H1 (cell line): Measurements from ENCODE around the gene DOCK10.

Experiments used
- ASH2L ChIP-seq: fragments of 200-600, 300-600 bp; sonication (generic); IDR thresholded peaks from one replicate; pipeline ENCODE4 v1.7.1; 2017; ENCODE audit warnings: low read length
- CTCF ChIP-seq, 3 experiments: IDR thresholded peaks; 1 replicate in 2 of 3; 2 replicates in 1 of 3; pipeline versions ENCODE4 v1.5.1 to v1.6.1; 2011; ENCODE audit warnings: low read length in 3 of 3, mild to moderate bottlenecking in 3 of 3, inconsistent platforms in 2 of 3, low read depth in 1 of 3, moderate library complexity in 1 of 3; ENCODE audit not compliant: insufficient read depth in 1 of 3; ENCODE audit errors: control extremely low read depth in 1 of 3
- EP300 ChIP-seq, 2 experiments: IDR thresholded peaks; 1 replicate in 1 of 2; 2 replicates in 1 of 2; pipeline ENCODE4 v1.6.1; 2011 to 2012; ENCODE audit warnings: low read depth in 2 of 2, low read length in 2 of 2, mild to moderate bottlenecking in 2 of 2, borderline replicate concordance in 1 of 2, inconsistent platforms in 1 of 2, moderate library complexity in 1 of 2
- EZH2 ChIP-seq: fragments of 200-600 bp; sonication (generic); IDR thresholded peaks from 2 replicates; pipeline ENCODE4 v1.7.1; 2012; ENCODE audit warnings: low read depth, mild to moderate bottlenecking, moderate library complexity, low read length, inconsistent platforms; ENCODE audit not compliant: severe bottlenecking
- FOSL1 ChIP-seq: IDR thresholded peaks from 2 replicates; pipeline ENCODE4 v1.6.1; 2011; ENCODE audit warnings: mild to moderate bottlenecking, low read depth, low read length, moderate library complexity; ENCODE audit not compliant: insufficient read depth
- GABPA ChIP-seq: IDR thresholded peaks from 2 replicates; pipeline ENCODE4 v1.6.1; 2011; ENCODE audit warnings: mild to moderate bottlenecking, low read length, moderate library complexity, borderline replicate concordance; ENCODE audit not compliant: insufficient read depth
- KDM4A ChIP-seq: IDR thresholded peaks from one replicate; pipeline ENCODE4 v1.7.1; 2012; ENCODE audit warnings: low read depth, mild to moderate bottlenecking, moderate library complexity, low read length, inconsistent platforms; ENCODE audit not compliant: severe bottlenecking
- NRF1 ChIP-seq: IDR thresholded peaks from 2 replicates; pipeline ENCODE4 v1.6.1; 2011; ENCODE audit warnings: mild to moderate bottlenecking, low read depth, low read length, improper control_type of control experiment
- POLR2A ChIP-seq, 2 experiments: IDR thresholded peaks; 1 replicate in 1 of 2; 2 replicates in 1 of 2; pipeline ENCODE4 v1.6.1; 2011; ENCODE audit warnings: low read depth in 2 of 2, low read length in 2 of 2, mild to moderate bottlenecking in 2 of 2; ENCODE audit errors: control extremely low read depth in 1 of 2
- POLR2AphosphoS5 ChIP-seq: IDR thresholded peaks from 2 replicates; pipeline ENCODE4 v1.6.1; 2011; ENCODE audit warnings: low read depth, low read length
- TCF12 ChIP-seq: IDR thresholded peaks from 2 replicates; pipeline ENCODE4 v1.6.1; 2011; ENCODE audit warnings: low read depth, mild to moderate bottlenecking, low read length
- USF2 ChIP-seq: IDR thresholded peaks from 2 replicates; pipeline ENCODE4 v1.6.1; 2011; ENCODE audit warnings: low read length, improper control_type of control experiment

DNA sequence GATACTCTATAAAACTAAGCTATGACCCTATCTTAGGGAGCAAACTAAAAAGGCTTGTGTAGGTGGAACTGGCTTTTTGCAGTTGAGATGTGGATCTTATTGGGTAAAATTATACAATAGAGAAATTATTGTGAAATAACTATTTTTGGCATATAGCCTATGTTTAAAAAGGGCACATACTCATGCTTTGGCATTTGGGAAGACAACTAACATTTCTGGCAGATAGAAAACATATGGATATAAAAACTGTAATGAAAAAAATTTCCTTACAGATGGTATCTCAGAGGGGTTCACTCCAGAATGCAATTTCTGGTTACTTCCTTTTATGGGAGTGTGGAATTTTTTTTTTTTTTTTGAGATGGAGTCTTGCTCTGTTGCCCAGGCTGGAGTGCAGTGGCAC is 206.0 kb downstream of the DOCK10 start:
- no peak for TF ChIP-seq POLR2AphosphoS5
- TF ChIP-seq CTCF (IDR thresholded peaks at IDR 0.05; ENCODE audit: control extremely low read depth in 1 of 3, insufficient read depth in 1 of 3, low read depth in 1 of 3, low read length in 3 of 3), result no peak
- no peak for TF ChIP-seq ASH2L
- no peak for TF ChIP-seq EZH2
- no peak for TF ChIP-seq GABPA
- TF ChIP-seq EP300 (IDR thresholded peaks at IDR 0.05; ENCODE audit: borderline replicate concordance in 1 of 2, low read depth in 2 of 2, low read length in 2 of 2), result no peak
- TF ChIP-seq NRF1, result no peak
- no peak for TF ChIP-seq POLR2A (IDR thresholded peaks at IDR 0.05; ENCODE audit: control extremely low read depth in 1 of 2, low read depth in 2 of 2, low read length in 2 of 2)
- TF ChIP-seq USF2, result no peak
- no peak for TF ChIP-seq FOSL1
- TF ChIP-seq TCF12, result no peak
- no peak for TF ChIP-seq KDM4A
